Suprapubic skin (tissue), 4 donors: ENCODE measurements around the gene ARMC2. TPM values are rescaled to one million over a fixed set of nuclear protein-coding genes. Genes with fewer than 3 reads are reported as not detected.

Experiments
- DNase-seq, 2 donors: peaks; one replicate each; pipeline ENCODE4 v3.0.0-alpha.2; 2019; ENCODE audit warnings: low spot score in 2 of 2
- H3K27ac ChIP-seq: fragments of 200-600 bp; sonication (generic); one replicate; pipeline ENCODE4 v1.5.1; 2019
- H3K27me3 ChIP-seq: fragments of 200-600 bp; sonication (generic); one replicate; pipeline ENCODE4 v1.5.1; 2019
- H3K36me3 ChIP-seq: fragments of 200-600 bp; sonication (generic); one replicate; pipeline ENCODE4 v1.5.1; 2019
- H3K4me1 ChIP-seq: fragments of 200-600 bp; sonication (generic); one replicate; pipeline ENCODE4 v1.5.1; 2019
- H3K4me3 ChIP-seq: fragments of 200-600 bp; sonication (generic); one replicate; pipeline ENCODE4 v1.5.1; 2019; ENCODE audit warnings: mild to moderate bottlenecking
- H3K9me3 ChIP-seq: fragments of 200-600 bp; sonication (generic); one replicate; pipeline ENCODE4 v1.5.1; 2019
- CTCF ChIP-seq, 2 donors: fragments of 200-600 bp in 1 of 2; fragments of 450-650 bp in 1 of 2; sonication (generic) in 1 of 2; IDR thresholded peaks; one replicate each; pipeline ENCODE4 v1.5.1; 2016 to 2019; ENCODE audit warnings: antibody characterized with exemption in 2 of 2, mild to moderate bottlenecking in 1 of 2, moderate library complexity in 1 of 2
- EP300 ChIP-seq: sonication (generic); formaldehyde crosslinking; IDR thresholded peaks from one replicate; pipeline ENCODE4 v1.6.1; 2017; ENCODE audit warnings: antibody characterized with exemption
- POLR2A ChIP-seq, 2 donors: fragments of 450-650 bp; IDR thresholded peaks; one replicate each; pipeline ENCODE4 v1.6.1; 2017; ENCODE audit warnings: antibody characterized with exemption in 2 of 2, mild to moderate bottlenecking in 2 of 2, moderate library complexity in 2 of 2
- POLR2AphosphoS5 ChIP-seq, 3 donors: sonication (generic); formaldehyde crosslinking; IDR thresholded peaks; one replicate each; pipeline ENCODE4 v1.6.1; 2017; ENCODE audit warnings: antibody characterized with exemption in 3 of 3
- WGBS: methylation state at CpG from one replicate; pipeline ENCODE4 v1.1.5; 2018; 5-methylcytosine and 5-hydroxymethylcytosine counted together
- total RNA-seq, 4 donors: library from RNA; depleted of rRNA; stranded (reverse); fragments of >200 nt; gene quantifications; one replicate each; pipeline ENCODE4 v1.1.0, GENCODE V29; 2016

ARMC2 gene
- total RNA-seq, 4 donors from 2014 or later: 1.9 to 9.5 (median 3.6) TPM

DNA sequence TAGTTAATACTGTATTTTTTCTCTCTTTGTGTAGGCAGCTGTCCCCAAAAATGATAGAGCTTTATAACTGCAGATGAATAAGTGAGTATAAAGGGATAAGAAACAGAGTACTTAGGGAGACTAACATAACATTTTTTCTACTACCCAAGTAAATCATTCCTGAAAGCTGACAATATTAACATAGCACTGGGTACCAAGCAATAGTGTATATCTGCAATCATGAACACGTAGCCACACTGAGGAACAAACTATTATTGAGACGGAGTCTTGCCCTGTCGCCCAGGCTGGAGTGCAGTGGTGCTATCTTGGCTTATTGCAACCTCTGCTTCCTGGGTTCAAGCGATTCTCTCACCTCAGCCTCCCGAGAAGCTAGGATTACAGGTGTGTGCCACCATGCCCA lies 140.5 kb downstream of the ARMC2 start:
- H3K27ac ChIP-seq: no peak overlapping the region
- no peaks in the 10 kb centered on the region for H3K27me3 ChIP-seq
- DNase-seq: no peak
- H3K4me3 ChIP-seq: no peak overlapping the region
- WGBS: 98% methylated on average over 5 of the region's 5 CpGs
- H3K4me1 ChIP-seq: no peaks in the 10 kb centered on the region
- TF ChIP-seq POLR2AphosphoS5 (IDR thresholded peaks at IDR 0.05) (no peak), POLR2A (IDR thresholded peaks at IDR 0.05) (no peak), CTCF (IDR thresholded peaks at IDR 0.05) (no peak), EP300 (no peak)
- peaks cover 78% of the 10 kb centered on the region for H3K36me3 ChIP-seq
- H3K9me3 ChIP-seq: no peaks in the 10 kb centered on the region

GRCh38 chr6:108989700-108990099 lies 141.5 kb downstream of the ARMC2 start:
- no peak overlapping the region for H3K27ac ChIP-seq
- no peak overlapping the region for H3K4me3 ChIP-seq
- TF ChIP-seq POLR2A (IDR thresholded peaks at IDR 0.05): no peak
- TF ChIP-seq POLR2AphosphoS5 (IDR thresholded peaks at IDR 0.05): no peak
- no peak for TF ChIP-seq CTCF (IDR thresholded peaks at IDR 0.05)
- TF ChIP-seq EP300: no peak
- no peak for DNase-seq
- no peaks in the 10 kb centered on the region for H3K27me3 ChIP-seq
- peaks cover 86% of the 10 kb centered on the region for H3K36me3 ChIP-seq
- no peaks in the 10 kb centered on the region for H3K9me3 ChIP-seq
- WGBS: 94% methylated on average over 3 of the region's 3 CpGs
- no peaks in the 10 kb centered on the region for H3K4me1 ChIP-seq

DNA sequence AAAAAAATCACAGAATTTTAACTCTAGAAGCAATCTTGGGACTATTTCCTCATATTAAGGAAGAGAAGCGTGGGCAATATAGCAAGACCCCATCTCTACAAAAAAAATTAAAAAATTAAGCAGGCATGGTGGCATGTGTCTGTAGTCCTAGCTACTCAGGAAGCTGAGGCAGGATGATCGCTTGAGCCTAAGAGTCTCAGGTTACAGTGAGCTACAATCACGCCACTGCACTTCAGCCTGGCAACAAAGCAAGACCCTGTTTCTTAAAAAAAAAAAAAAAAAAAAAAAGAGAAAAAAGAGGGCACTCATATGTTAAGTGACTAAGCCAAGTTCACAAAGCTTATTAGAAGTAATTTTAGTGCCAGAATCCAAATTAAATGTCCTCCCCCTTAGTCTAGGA lies 145.7 kb downstream of the ARMC2 start:
- H3K36me3 ChIP-seq: peaks cover 82% of the 10 kb centered on the region
- 94% methylated on average over 3 of the region's 3 CpGs for WGBS
- no peaks in the 10 kb centered on the region for H3K27me3 ChIP-seq
- H3K4me3 ChIP-seq: no peak overlapping the region
- DNase-seq: no peak
- H3K4me1 ChIP-seq: peaks cover 5% of the 10 kb centered on the region
- H3K27ac ChIP-seq: no peak overlapping the region
- no peak for TF ChIP-seq EP300
- no peak for TF ChIP-seq CTCF (IDR thresholded peaks at IDR 0.05)
- TF ChIP-seq POLR2AphosphoS5 (IDR thresholded peaks at IDR 0.05): no peak
- no peaks in the 10 kb centered on the region for H3K9me3 ChIP-seq

- Histone ChIP-seq H3K27me3 (no peaks in the 10 kb centered on the region), H3K36me3 (peaks cover 81% of the 10 kb centered on the region), H3K4me3 (no peak overlapping the region), H3K9me3 (no peaks in the 10 kb centered on the region), H3K27ac (no peak overlapping the region), H3K4me1 (peaks cover 10% of the 10 kb centered on the region)
- no peak for DNase-seq
- no peak for TF ChIP-seq CTCF (IDR thresholded peaks at IDR 0.05)
- TF ChIP-seq EP300: no peak
- TF ChIP-seq POLR2AphosphoS5 (IDR thresholded peaks at IDR 0.05): no peak
- no peak for TF ChIP-seq POLR2A (IDR thresholded peaks at IDR 0.05)
Measured at GRCh38 chr6:108995296-108995695, 147.1 kb downstream of the ARMC2 start.

- Histone ChIP-seq H3K27me3 (no peaks in the 10 kb centered on the region), H3K4me1 (peaks cover 18% of the 10 kb centered on the region), H3K9me3 (no peaks in the 10 kb centered on the region), H3K4me3 (no peak overlapping the region), H3K27ac (no peak overlapping the region), H3K36me3 (peaks cover 75% of the 10 kb centered on the region)
- no peak for TF ChIP-seq POLR2AphosphoS5 (IDR thresholded peaks at IDR 0.05)
- TF ChIP-seq CTCF (IDR thresholded peaks at IDR 0.05): no peak
- TF ChIP-seq EP300: no peak
- TF ChIP-seq POLR2A (IDR thresholded peaks at IDR 0.05): no peak
- WGBS: 92% methylated on average over 1 of the region's 1 CpG
- no peak for DNase-seq
Measured at GRCh38 chr6:108996208-108996607, 148.0 kb downstream of the ARMC2 start.
